Measurements from ENCODE around the gene CXorf58.
"Not testable (repeated sequence)": the region's sequence is repeated elsewhere in the genome, so short reads cannot be mapped to it uniquely, and the experiment has no call there.

The CXorf58 gene

GRCh38 chrX:23954396-23954795, 46.6 kb downstream of the CXorf58 start:
- DNase-seq (ENCODE audit: low spot score), result no peak

DNA sequence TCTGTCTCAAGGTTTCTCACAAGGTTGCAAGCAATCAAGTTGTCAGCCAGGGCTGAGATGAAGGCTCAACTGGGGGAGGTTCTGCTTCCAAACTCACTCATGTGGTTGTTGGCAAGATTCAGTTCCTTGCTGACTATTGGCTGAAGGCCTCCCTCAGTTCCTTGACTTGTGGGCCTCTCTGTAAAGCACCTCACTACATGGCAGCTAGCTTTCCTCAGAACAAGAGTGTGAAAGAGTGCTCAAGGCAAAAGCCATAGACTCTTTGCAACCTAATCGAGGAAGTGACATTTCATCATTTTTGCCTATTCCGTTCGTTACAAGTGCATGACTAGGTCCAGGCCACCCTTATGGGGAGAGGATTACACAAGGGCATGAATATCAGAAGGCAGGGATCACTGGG, 52.0 kb downstream of the CXorf58 start:
- DNase-seq (ENCODE audit: low spot score), result no peak

DNA sequence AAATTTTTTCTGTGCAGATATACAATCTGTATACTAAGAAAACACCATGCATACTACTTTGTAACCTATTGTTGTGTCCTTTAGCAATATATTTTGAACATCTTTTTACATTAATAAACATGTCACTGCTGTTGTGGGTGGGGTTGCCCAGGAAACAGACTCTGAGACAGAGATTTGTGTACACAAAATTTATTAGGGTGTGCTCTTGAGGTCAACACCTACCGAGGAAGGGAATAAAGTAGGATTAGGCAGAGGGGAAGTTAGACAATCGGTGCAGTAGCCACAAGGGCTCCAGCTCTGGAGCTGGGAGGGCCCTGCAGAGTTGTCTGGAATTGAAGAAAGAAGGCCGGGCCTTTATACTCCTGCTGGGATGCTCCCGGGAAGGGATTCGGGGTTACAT, 56.4 kb downstream of the CXorf58 start:
- DNase-seq (ENCODE audit: low spot score), result no peak

- not testable (repeated sequence) for DNase-seq (ENCODE audit: low spot score)
These were observed 57.8 kb downstream of the CXorf58 start for GRCh38 chrX:23965630-23966029.

DNA sequence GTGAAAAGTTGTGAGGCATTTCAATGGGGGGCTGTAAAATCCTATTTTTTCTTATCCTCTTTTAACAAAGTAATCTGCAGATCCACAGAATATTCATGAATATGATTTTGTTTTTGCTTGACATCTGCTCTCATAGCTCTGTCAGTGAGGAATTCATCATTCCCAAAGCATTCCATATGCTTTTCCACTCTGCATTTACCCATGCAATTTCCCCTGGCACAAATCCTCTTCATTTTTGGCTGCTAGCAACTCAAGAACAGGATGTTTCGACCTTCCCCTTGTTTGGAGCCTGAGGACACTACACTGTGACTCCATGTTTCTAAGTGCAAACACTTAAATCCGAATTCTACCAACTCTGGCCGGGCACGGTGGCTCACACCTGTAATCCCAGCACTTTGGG, 70.7 kb downstream of the CXorf58 start:
- DNase-seq (ENCODE audit: low spot score), result no peak

- peak; percentile 30 for DNase-seq (ENCODE audit: low spot score)
These were observed 72.2 kb downstream of the CXorf58 start for GRCh38 chrX:23980011-23980441.

DNA sequence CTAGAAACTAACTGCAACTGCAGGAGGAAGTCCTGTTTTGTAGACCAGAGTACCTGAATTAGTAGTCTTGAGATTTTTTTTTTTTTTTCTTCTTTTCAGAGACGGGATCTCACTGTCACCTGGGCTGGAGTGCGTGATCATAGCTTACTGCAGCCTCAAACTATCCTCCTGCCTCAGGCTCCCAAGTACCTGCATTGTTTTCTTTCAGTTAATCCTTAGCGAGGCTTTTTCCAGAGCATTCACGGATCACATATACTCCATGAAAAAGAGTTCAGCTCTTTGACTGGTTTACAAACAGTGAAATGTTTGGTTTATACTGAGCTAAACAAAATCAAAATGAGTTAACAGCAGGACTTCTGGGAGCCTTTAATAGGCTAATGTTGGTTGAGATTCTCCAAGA, 73.4 kb downstream of the CXorf58 start:
- no peak for DNase-seq (ENCODE audit: low spot score)

GRCh38 chrX:23981711-23982110, 73.9 kb downstream of the CXorf58 start:
- DNase-seq (ENCODE audit: low spot score), result no peak

DNA sequence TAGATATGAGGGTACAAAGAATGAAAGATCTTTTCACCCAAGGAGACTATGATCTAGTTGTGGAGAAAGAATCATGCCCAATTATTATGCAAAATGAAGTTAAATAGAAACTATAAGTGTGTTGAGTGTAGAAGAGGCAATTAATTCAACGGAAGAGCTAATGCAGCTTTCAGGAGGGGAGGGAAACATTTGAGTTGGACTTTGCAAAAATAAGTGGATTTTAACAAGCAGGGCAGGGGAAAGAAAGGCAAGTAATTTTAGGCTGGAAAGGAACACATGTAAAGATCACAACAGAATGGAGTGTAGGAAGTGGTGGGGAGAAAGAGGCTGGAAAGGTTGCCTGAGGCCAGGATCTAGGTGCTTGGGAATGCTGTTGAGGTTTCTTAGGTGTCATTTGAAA, 75.1 kb downstream of the CXorf58 start:
- no peak for DNase-seq (ENCODE audit: low spot score)
